Type B pancreatic cell (in vitro differentiated cells): Measurements from ENCODE around the gene MRPS31. TPM values are rescaled to one million over a fixed set of nuclear protein-coding genes. Genes with fewer than 3 reads are reported as not detected.

Experiments
- DNase-seq: peaks from one replicate; pipeline ENCODE4 v3.0.0; 2021; ENCODE audit warnings: mixed read lengths; ENCODE audit not compliant: unreplicated experiment; ENCODE audit errors: extremely low spot score
- H3K27ac Mint-ChIP-seq: 2 replicates; pipeline ENCODE4 v1.8.0; 2021; ENCODE audit warnings: mild to moderate bottlenecking, mixed read lengths
- H3K27me3 Mint-ChIP-seq: 2 replicates; pipeline ENCODE4 v1.8.0; 2021; ENCODE audit warnings: mixed read lengths
- H3K36me3 Mint-ChIP-seq: 2 replicates; pipeline ENCODE4 v1.8.0; 2021; ENCODE audit warnings: mixed read lengths
- H3K4me1 Mint-ChIP-seq: one replicate; pipeline ENCODE4 v1.8.0; 2021; ENCODE audit warnings: mixed read lengths; ENCODE audit not compliant: unreplicated experiment
- H3K4me3 Mint-ChIP-seq: 2 replicates; pipeline ENCODE4 v1.8.0; 2021; ENCODE audit warnings: mild to moderate bottlenecking, mixed read lengths
- H3K9me3 Mint-ChIP-seq: 2 replicates; pipeline ENCODE4 v1.8.0; 2021; ENCODE audit warnings: mixed read lengths
- total RNA-seq: library from RNA; stranded (reverse); gene quantifications from 2 replicates; pipeline ENCODE4 v1.2.1, GENCODE V29; 2021; ENCODE audit warnings: low replicate concordance
- TF ChIP-seq, protein P1 (sequence below): fragments of 200-600 bp; sonication (generic); conservative IDR thresholded peaks from 2 replicates; pipeline ENCODE4 v1.5.0; 2021; ENCODE audit warnings: antibody characterized with exemption, mild to moderate bottlenecking

MRPS31 gene
- total RNA-seq, 1 donor from 2014 or later, result 33.6 TPM

DNA sequence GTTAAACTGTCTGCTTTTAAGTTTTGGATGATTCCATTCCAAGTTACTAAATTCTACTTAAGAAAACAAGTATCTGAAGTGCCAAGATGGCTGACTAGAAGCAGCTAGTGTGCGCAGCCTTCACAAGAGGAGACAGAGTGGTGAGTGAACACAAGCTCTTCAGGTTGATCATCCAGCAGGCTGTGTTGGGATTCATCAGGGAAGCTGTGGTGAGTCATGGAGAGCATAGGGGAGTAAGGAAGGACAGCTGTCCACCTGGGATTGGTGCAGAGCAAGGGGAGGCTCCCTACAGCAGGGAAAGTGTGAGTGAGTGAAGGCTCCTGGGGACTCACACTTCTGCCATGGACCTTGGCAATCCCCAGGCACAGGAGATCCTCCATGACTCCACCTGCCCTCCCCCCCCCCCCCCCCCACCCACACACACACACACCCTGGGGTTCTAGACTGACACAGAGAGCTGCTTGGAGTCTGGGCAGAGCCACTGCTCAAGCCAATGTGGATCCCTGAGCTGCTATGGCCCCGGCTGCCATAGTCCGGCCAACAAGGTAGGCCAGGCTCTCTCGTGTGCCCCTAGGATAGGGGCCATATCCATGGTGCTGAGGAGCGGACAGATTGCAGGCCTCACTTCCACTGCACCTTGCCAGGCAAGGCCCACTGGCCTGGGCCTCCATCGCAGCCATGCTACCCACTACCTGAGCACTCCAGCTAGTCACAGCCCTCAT lies 41.9 kb upstream of the MRPS31 start:
- H3K4me1 Mint-ChIP-seq, result no peaks in the 10 kb centered on the region
- H3K4me3 Mint-ChIP-seq, result no peak overlapping the region
- TF ChIP-seq, protein P1, sequence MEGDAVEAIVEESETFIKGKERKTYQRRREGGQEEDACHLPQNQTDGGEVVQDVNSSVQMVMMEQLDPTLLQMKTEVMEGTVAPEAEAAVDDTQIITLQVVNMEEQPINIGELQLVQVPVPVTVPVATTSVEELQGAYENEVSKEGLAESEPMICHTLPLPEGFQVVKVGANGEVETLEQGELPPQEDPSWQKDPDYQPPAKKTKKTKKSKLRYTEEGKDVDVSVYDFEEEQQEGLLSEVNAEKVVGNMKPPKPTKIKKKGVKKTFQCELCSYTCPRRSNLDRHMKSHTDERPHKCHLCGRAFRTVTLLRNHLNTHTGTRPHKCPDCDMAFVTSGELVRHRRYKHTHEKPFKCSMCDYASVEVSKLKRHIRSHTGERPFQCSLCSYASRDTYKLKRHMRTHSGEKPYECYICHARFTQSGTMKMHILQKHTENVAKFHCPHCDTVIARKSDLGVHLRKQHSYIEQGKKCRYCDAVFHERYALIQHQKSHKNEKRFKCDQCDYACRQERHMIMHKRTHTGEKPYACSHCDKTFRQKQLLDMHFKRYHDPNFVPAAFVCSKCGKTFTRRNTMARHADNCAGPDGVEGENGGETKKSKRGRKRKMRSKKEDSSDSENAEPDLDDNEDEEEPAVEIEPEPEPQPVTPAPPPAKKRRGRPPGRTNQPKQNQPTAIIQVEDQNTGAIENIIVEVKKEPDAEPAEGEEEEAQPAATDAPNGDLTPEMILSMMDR, result no peak
- no peak for DNase-seq
- H3K9me3 Mint-ChIP-seq, result peaks cover 19% of the 10 kb centered on the region
- H3K27ac Mint-ChIP-seq, result no peak overlapping the region
- H3K36me3 Mint-ChIP-seq, result peaks cover 43% of the 10 kb centered on the region
- no peaks in the 10 kb centered on the region for H3K27me3 Mint-ChIP-seq

DNA sequence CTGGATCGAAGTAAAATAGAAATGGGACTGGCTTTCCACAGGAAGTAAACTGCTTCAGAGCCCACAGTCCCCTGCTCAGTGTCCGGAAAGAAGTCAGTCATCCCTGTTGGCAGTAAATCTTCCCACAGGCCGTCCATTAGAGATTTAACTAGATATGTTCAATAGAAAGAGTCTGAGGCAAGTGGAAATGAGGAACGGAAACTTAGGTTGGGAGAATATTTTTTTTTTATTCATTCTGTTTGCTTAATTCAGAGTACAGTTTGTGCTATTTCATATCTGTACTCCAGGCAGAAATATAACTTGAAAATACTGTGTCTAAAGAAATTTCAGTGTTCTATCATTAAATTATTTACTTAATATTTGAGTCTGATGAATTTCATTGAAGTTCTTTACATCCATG lies 41.1 kb upstream of the MRPS31 start:
- peaks cover 19% of the 10 kb centered on the region for H3K9me3 Mint-ChIP-seq
- peaks cover 48% of the 10 kb centered on the region for H3K36me3 Mint-ChIP-seq
- DNase-seq, result no peak
- H3K27ac Mint-ChIP-seq, result no peak overlapping the region
- H3K4me1 Mint-ChIP-seq, result no peaks in the 10 kb centered on the region
- H3K27me3 Mint-ChIP-seq, result no peaks in the 10 kb centered on the region
- no peak overlapping the region for H3K4me3 Mint-ChIP-seq
- TF ChIP-seq, protein P1, result no peak

DNA sequence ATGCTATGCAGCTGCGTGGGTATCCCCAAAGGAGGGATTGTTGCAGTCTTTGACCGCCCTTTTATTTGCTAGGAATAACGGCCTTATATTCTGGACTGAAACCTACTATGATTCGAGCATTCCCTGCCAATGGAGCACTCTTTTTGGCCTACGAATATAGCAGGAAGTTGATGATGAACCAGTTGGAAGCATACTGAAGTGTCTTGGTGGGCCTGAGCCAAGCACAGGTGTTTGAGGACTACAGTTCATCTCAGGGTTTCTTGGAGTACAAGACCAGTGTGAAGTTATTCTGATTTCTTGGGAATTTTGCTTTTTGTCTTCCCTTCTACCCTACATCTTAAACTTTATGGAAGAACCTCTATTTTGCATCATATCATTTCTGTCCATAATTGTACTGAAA lies 38.5 kb upstream of the MRPS31 start:
- peaks cover 47% of the 10 kb centered on the region for H3K36me3 Mint-ChIP-seq
- DNase-seq, result no peak
- H3K27me3 Mint-ChIP-seq, result no peaks in the 10 kb centered on the region
- TF ChIP-seq, protein P1, result no peak
- H3K9me3 Mint-ChIP-seq, result no peaks in the 10 kb centered on the region
- H3K27ac Mint-ChIP-seq, result no peak overlapping the region
- no peaks in the 10 kb centered on the region for H3K4me1 Mint-ChIP-seq
- no peak overlapping the region for H3K4me3 Mint-ChIP-seq

DNA sequence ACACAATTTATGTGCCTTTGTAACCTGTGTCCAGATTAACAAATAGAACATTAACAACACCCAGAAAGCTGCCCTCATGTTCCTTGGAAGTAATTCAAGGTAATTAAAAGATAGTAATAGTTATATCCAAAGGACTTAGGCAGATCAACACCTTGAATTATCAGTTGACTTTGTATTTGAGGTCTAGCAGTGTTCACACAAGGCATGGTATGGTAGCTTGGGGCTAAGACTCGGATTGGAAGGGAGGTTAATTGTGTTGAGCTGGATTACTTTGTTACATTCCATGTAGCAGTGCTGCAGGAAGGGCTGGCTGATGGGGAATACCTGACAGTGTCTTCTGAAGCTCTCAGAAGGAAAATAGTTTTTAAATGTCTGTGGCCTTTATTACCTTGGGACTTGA lies 35.3 kb upstream of the MRPS31 start:
- Mint-ChIP-seq H3K4me1 (no peaks in the 10 kb centered on the region), H3K4me3 (no peak overlapping the region), H3K27ac (no peak overlapping the region), H3K27me3 (no peaks in the 10 kb centered on the region), H3K9me3 (no peaks in the 10 kb centered on the region), H3K36me3 (peaks cover 38% of the 10 kb centered on the region)
- TF ChIP-seq, protein P1, result no peak
- DNase-seq, result no peak

DNA sequence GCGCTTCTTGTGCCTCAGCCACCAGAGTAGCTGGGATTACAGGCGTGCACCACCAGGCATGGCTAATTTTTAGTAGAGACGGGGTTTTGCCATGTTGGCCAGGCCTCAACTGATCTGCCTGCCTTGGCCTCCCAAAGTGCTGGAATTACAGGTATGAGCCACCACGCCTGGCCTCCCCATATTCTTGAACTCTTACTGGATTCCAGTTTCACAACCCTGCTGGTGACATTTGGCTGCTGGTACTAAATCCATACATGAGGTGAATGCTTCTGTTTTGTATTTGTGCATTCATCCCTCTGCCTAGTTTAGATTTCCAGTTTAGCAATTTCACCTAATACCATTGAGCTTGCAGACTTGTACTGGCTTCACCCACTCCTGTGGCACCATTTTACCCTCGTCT lies 32.3 kb upstream of the MRPS31 start:
- TF ChIP-seq, protein P1, result no peak
- Mint-ChIP-seq H3K4me1 (no peaks in the 10 kb centered on the region), H3K4me3 (no peak overlapping the region), H3K9me3 (no peaks in the 10 kb centered on the region), H3K27ac (no peak overlapping the region), H3K27me3 (no peaks in the 10 kb centered on the region), H3K36me3 (peaks cover 34% of the 10 kb centered on the region)
- no peak for DNase-seq
